Smooth muscle cell (in vitro differentiated cells): ENCODE data around the gene MDN1. TPM values are rescaled to one million over a fixed set of nuclear protein-coding genes. Genes with fewer than 3 reads are reported as not detected.

Source experiments
- DNase-seq: peaks from one replicate; lab custom pipeline; 2025; ENCODE audit not compliant: unreplicated experiment; lab: John Stamatoyannopoulos, UW
- H2AFZ ChIP-seq: fragments of 200-600 bp; sonication (generic); 2 replicates; pipeline ENCODE4 v1.6.0; 2016; ENCODE audit warnings: antibody characterized with exemption, low read depth, mild to moderate bottlenecking
- H3F3A ChIP-seq: fragments of 200-600 bp; sonication (generic); 2 replicates; pipeline ENCODE4 v1.6.0; 2017; ENCODE audit warnings: antibody characterized with exemption, low read depth
- H3K27ac ChIP-seq: fragments of 200-600 bp; sonication (generic); 2 replicates; pipeline ENCODE4 v1.5.1; 2016; ENCODE audit warnings: low read depth, mild to moderate bottlenecking
- H3K27me3 ChIP-seq: fragments of 200-600 bp; sonication (generic); 2 replicates; pipeline ENCODE4 v1.6.1; 2016; ENCODE audit warnings: low read depth, mild to moderate bottlenecking
- H3K36me3 ChIP-seq: fragments of 200-600 bp; sonication (generic); 2 replicates; pipeline ENCODE4 v1.5.1; 2016; ENCODE audit warnings: low read depth
- H3K4me1 ChIP-seq: fragments of 200-600 bp; sonication (generic); 2 replicates; pipeline ENCODE4 v1.5.1; 2016; ENCODE audit warnings: low read depth
- H3K4me2 ChIP-seq: fragments of 200-600 bp; sonication (generic); 2 replicates; pipeline ENCODE4 v1.6.0; 2016; ENCODE audit warnings: mild to moderate bottlenecking
- H3K4me3 ChIP-seq: fragments of 200-600 bp; sonication (generic); 2 replicates; pipeline ENCODE4 v1.5.1; 2016; ENCODE audit warnings: mild to moderate bottlenecking
- H3K79me2 ChIP-seq: fragments of 200-600 bp; sonication (generic); 2 replicates; pipeline ENCODE4 v1.6.0; 2016; ENCODE audit warnings: low read depth, mild to moderate bottlenecking
- H3K9ac ChIP-seq: fragments of 200-600 bp; sonication (generic); 2 replicates; pipeline ENCODE4 v1.6.0; 2016; ENCODE audit warnings: low read depth
- H3K9me3 ChIP-seq: fragments of 200-600 bp; sonication (generic); replicated peaks from 2 replicates; pipeline ENCODE4 v1.5.1; 2016; ENCODE audit warnings: low read depth
- H4K20me1 ChIP-seq: fragments of 200-600 bp; sonication (generic); 2 replicates; pipeline ENCODE4 v1.6.0; 2016; ENCODE audit warnings: low read depth
- WGBS: methylation state at CpG from one replicate; pipeline ENCODE4 v1.1.7; 2016; ENCODE audit warnings: low lambda C conversion rate; 5-methylcytosine and 5-hydroxymethylcytosine counted together
- polyA plus RNA-seq: library from polyadenylated mRNA; unstranded; fragments of >200 nt; fragmentation: Nextera tagmentation; extraction: Ambion mirVana; gene quantifications from 2 replicates; pipeline ENCODE4 v1.2.1, GENCODE V29; 2016
- total RNA-seq: library from RNA; depleted of rRNA; stranded (reverse); fragments of >200 nt; gene quantifications from 2 replicates; pipeline ENCODE4 v1.2.3, GENCODE V29; 2014
- TF ChIP-seq, protein P1 (sequence below): fragments of 200-600 bp; sonication (generic); IDR thresholded peaks from 2 replicates; pipeline ENCODE4 v1.5.1; 2017; ENCODE audit warnings: borderline replicate concordance, mild to moderate bottlenecking, antibody characterized with exemption; ENCODE audit not compliant: insufficient read depth, poor library complexity, severe bottlenecking

MDN1 gene
- total and polyA plus RNA-seq, 2 experiments from 2014 or later: 6.4 to 16.5 TPM

DNA sequence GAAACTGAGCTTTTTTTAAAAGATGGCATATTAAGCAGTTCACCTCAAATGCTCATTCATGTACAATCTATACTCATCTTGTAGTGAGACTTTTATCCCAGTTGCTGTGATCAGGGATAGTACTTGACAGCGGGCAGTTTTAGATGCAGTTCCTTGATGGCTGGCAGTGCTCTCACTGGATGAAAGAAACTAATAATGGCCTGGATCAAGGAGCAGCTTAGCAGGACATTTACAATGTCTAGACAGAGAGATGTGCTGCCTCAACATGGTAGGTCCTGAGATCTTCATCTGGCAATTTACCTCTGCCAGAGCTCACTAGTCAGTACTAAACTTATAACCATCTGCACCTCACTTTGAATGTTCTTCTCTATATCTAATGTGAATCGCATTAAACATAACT, 134.3 kb downstream of the MDN1 start:
- H3K4me2 ChIP-seq: no peak overlapping the region
- H3F3A ChIP-seq: no peaks in the 10 kb centered on the region
- no peaks in the 10 kb centered on the region for H3K27me3 ChIP-seq
- no peaks in the 10 kb centered on the region for H3K9me3 ChIP-seq
- 98% methylated on average over 2 of the region's 2 CpGs for WGBS
- no peak overlapping the region for H3K9ac ChIP-seq
- H3K4me3 ChIP-seq: no peak overlapping the region
- H2AFZ ChIP-seq: no peak overlapping the region
- no peaks in the 10 kb centered on the region for H3K79me2 ChIP-seq
- no peaks in the 10 kb centered on the region for H4K20me1 ChIP-seq
- TF ChIP-seq, protein P1, sequence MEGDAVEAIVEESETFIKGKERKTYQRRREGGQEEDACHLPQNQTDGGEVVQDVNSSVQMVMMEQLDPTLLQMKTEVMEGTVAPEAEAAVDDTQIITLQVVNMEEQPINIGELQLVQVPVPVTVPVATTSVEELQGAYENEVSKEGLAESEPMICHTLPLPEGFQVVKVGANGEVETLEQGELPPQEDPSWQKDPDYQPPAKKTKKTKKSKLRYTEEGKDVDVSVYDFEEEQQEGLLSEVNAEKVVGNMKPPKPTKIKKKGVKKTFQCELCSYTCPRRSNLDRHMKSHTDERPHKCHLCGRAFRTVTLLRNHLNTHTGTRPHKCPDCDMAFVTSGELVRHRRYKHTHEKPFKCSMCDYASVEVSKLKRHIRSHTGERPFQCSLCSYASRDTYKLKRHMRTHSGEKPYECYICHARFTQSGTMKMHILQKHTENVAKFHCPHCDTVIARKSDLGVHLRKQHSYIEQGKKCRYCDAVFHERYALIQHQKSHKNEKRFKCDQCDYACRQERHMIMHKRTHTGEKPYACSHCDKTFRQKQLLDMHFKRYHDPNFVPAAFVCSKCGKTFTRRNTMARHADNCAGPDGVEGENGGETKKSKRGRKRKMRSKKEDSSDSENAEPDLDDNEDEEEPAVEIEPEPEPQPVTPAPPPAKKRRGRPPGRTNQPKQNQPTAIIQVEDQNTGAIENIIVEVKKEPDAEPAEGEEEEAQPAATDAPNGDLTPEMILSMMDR: no peak
- H3K4me1 ChIP-seq: no peaks in the 10 kb centered on the region
- no peak overlapping the region for H3K27ac ChIP-seq
- peaks cover 35% of the 10 kb centered on the region for H3K36me3 ChIP-seq
- DNase-seq: no peak

DNA sequence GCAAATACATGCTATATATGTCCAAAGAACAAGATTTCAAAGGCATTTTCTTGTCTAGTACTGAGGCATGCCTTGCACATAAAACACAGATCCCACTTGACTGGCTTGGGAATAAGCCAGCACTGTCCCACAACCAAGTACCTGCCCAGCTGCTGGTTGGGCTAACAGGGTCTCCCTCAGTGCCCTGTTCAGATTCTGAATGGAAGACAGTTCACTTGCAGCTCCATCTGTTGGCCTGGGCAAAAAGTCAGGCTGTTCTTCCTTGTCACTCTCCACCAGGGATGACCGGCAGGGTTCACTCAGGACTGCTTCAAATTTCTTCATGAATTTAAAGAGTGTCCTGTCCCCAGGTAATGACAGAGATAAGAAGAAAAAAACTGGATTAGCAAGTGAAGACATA, 136.6 kb downstream of the MDN1 start:
- H3F3A ChIP-seq: no peaks in the 10 kb centered on the region
- H3K9ac ChIP-seq: no peak overlapping the region
- WGBS: 100% methylated on average over 1 of the region's 1 CpG
- no peak overlapping the region for H2AFZ ChIP-seq
- H3K36me3 ChIP-seq: peaks cover 29% of the 10 kb centered on the region
- H4K20me1 ChIP-seq: no peaks in the 10 kb centered on the region
- TF ChIP-seq, protein P1: no peak
- no peaks in the 10 kb centered on the region for H3K27me3 ChIP-seq
- H3K4me2 ChIP-seq: no peak overlapping the region
- H3K9me3 ChIP-seq: no peaks in the 10 kb centered on the region
- H3K4me1 ChIP-seq: no peaks in the 10 kb centered on the region
- H3K79me2 ChIP-seq: no peaks in the 10 kb centered on the region
- no peak overlapping the region for H3K27ac ChIP-seq
- DNase-seq: no peak
- H3K4me3 ChIP-seq: no peak overlapping the region

DNA sequence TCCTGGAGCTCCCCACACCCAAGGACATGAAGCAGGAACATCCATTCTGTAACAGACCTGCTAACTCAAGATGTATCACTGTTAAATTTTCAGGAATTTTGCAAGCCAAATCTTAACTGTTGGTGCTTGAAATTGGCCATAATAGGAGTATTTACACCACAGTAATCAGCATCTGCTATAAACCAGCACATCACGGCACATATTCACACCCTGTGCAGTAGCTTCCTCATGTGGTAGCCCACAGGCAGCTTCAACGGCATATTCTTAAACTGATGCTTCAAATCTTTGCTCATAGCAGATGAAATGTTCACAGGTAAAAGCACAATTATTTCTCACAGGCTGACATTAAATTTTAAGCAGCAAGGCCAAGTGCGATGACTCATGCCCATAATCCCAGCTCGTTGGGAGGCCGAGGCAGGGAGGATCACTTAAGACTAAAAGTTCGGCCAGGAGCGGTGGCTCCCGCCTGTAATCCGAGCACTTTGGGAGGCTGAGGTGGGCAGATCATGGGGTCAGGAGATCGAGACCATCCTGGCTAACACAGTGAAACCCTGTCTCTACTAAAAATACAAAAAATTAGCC, 137.5 kb downstream of the MDN1 start:
- Histone ChIP-seq H3K4me2 (no peak overlapping the region), H3K9ac (no peak overlapping the region), H4K20me1 (no peaks in the 10 kb centered on the region), H3K36me3 (peaks cover 32% of the 10 kb centered on the region), H2AFZ (no peak overlapping the region), H3K9me3 (no peaks in the 10 kb centered on the region), H3K27me3 (no peaks in the 10 kb centered on the region), H3K4me1 (no peaks in the 10 kb centered on the region), H3K79me2 (no peaks in the 10 kb centered on the region), H3K27ac (no peak overlapping the region), H3F3A (no peaks in the 10 kb centered on the region), H3K4me3 (no peak overlapping the region)
- DNase-seq: no peak
- TF ChIP-seq, protein P1: no peak
- 86% methylated on average over 10 of the region's 10 CpGs for WGBS

DNA sequence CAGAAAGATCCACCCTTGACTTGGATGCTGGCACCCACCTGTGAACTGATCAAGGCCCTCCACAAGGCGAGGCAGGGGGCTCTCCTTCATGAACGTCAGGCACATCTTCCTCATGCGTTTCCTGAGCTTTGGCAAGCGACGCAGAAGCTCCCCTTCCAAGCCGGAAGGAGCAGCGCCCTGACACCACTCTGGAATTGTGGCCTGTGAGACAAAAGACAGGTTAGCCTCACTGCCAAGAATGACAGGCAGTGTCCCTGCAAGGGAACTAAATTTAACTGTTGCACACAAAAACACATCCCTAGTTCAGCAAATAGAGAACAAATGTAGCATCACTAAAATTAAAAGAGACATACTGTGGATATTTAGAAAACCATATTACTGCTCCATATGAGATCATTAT, 139.0 kb downstream of the MDN1 start:
- Histone ChIP-seq H3K9ac (no peak overlapping the region), H3F3A (no peaks in the 10 kb centered on the region), H3K4me1 (no peaks in the 10 kb centered on the region), H3K9me3 (no peaks in the 10 kb centered on the region), H3K27ac (no peak overlapping the region), H3K27me3 (no peaks in the 10 kb centered on the region), H3K4me2 (no peak overlapping the region), H3K4me3 (no peak overlapping the region), H4K20me1 (no peaks in the 10 kb centered on the region), H3K36me3 (peaks cover 36% of the 10 kb centered on the region), H3K79me2 (no peaks in the 10 kb centered on the region), H2AFZ (no peak overlapping the region)
- TF ChIP-seq, protein P1: no peak
- DNase-seq: no peak
- 84% methylated on average over 7 of the region's 7 CpGs for WGBS
